Spinal cord (tissue), 10 donors: ENCODE data around the gene UCKL1. TPM values are rescaled to one million over a fixed set of nuclear protein-coding genes. Genes with fewer than 3 reads are reported as not detected.

Experiments
- DNase-seq, 6 donors: peaks; one replicate each; pipeline versions ENCODE4 v3.0.0 to v3.0.0-alpha.2; 2013 to 2015; ENCODE audit warnings: low spot score in 6 of 6, low read depth in 4 of 6
- H3K27ac ChIP-seq: one replicate; pipeline ENCODE4 v1.5.1; 2013; ENCODE audit warnings: low read depth, low read length, control low read depth
- H3K27me3 ChIP-seq: one replicate; pipeline ENCODE4 v1.6.1; 2013; ENCODE audit warnings: low read length; ENCODE audit not compliant: control insufficient read depth, insufficient read depth
- H3K36me3 ChIP-seq: one replicate; pipeline ENCODE4 v1.6.1; 2013; ENCODE audit warnings: low read length; ENCODE audit not compliant: control insufficient read depth, insufficient read depth
- H3K4me1 ChIP-seq: one replicate; pipeline ENCODE4 v1.6.1; 2013; ENCODE audit warnings: low read length; ENCODE audit not compliant: control insufficient read depth, insufficient read depth
- H3K4me3 ChIP-seq: one replicate; pipeline ENCODE4 v1.5.1; 2013; ENCODE audit warnings: low read depth, low read length, control low read depth
- H3K9me3 ChIP-seq: one replicate; pipeline ENCODE4 v1.6.1; 2013; ENCODE audit warnings: low read length; ENCODE audit not compliant: control insufficient read depth, insufficient read depth
- WGBS: methylation state at CpG from one replicate; pipeline ENCODE4 v1.1.5; 2013; ENCODE audit warnings: missing lambda C conversion rate; ENCODE audit not compliant: insufficient coverage; 5-methylcytosine and 5-hydroxymethylcytosine counted together
- polyA plus RNA-seq, 2 donors: library from polyadenylated mRNA; unstranded; fragments of 120-200 nt; gene quantifications; one replicate each; pipeline ENCODE4 v1.2.1, GENCODE V29; 2013; ENCODE audit not compliant: insufficient read length in 2 of 2
- total RNA-seq, 2 donors: library from RNA; depleted of rRNA in 1 of 2; stranded (reverse); fragments of 120-200 nt in 1 of 2; fragments of >200 nt in 1 of 2; gene quantifications; one replicate each; pipeline versions ENCODE4 v1.2.3 to v1.2.4, GENCODE V29; 2013 to 2014
- donor health status: healthy.

UCKL1 gene
- total and polyA plus RNA-seq, 4 donors, result 14.1 to 83.7 (median 44.2) TPM

- Histone ChIP-seq H3K27ac (no peak overlapping the region), H3K36me3 (peaks cover 83% of the 10 kb centered on the region), H3K4me3 (no peak overlapping the region), H3K9me3 (no peaks in the 10 kb centered on the region), H3K27me3 (no peaks in the 10 kb centered on the region), H3K4me1 (peaks cover 33% of the 10 kb centered on the region)
- no peak for DNase-seq
- WGBS, result 95% methylated on average over 2 of the region's 3 CpGs
These were observed 12.5 kb downstream of the UCKL1 start for GRCh38 chr20:63943808-63944077.

DNA sequence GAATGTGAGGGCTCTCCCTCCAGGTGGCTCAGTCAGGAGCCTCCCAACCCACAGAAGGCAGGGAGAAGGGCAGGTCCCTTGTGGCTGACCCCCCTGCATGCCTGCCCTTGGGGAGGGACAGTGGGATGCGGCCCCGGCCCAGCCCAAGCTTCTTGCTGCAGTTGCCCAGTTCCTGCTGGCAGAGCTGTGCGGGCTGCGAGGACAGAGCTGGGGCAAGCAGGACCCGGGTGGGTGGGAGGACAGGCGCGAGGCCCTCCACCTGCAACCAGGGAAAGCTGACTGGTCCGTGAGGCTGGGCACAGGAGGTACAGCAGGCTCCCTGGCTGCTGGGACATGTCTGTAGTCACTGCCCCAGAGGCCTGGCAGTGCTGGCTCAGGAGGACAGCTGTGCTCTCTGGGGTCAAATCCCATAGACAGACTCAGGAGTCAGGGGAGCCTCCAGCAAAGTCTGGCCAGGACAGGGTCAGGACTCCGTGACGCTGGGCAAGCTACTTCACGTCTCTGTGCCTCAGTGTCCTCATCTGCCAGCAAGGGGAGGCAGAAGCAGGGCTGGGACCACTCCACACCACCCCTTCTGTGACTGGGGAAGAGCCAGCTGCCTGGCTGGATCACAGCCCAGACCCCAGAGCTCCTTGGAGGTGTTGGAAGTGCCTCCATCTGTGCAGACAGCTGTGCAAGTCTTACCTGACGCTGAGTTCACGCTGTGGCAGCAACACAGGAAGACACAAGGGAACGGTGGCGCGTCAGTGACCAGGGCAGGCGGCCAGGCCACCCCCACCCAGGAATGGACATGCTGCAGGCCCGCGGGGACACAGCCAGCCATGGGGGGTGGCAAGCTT is 13.0 kb downstream of the UCKL1 start:
- H3K27me3 ChIP-seq, result no peaks in the 10 kb centered on the region
- peaks cover 87% of the 10 kb centered on the region for H3K36me3 ChIP-seq
- DNase-seq, result peak in 2 of 6 donors; percentile 21 to 40
- H3K4me1 ChIP-seq, result peaks cover 27% of the 10 kb centered on the region
- WGBS, result 82% methylated on average over 19 of the region's 19 CpGs
- no peaks in the 10 kb centered on the region for H3K9me3 ChIP-seq
- H3K27ac ChIP-seq, result no peak overlapping the region
- no peak overlapping the region for H3K4me3 ChIP-seq

- H3K27me3 ChIP-seq, result no peaks in the 10 kb centered on the region
- H3K27ac ChIP-seq, result peak overlapping the region; percentile 40
- peaks cover 89% of the 10 kb centered on the region for H3K36me3 ChIP-seq
- no peak for DNase-seq
- H3K4me3 ChIP-seq, result no peak overlapping the region
- peaks cover 19% of the 10 kb centered on the region for H3K4me1 ChIP-seq
- H3K9me3 ChIP-seq, result no peaks in the 10 kb centered on the region
- 49% methylated on average over 22 of the region's 30 CpGs for whole genome bisulfite sequencing
These were observed 13.8 kb downstream of the UCKL1 start for GRCh38 chr20:63942250-63942951.

- Histone ChIP-seq H3K4me3 (no peak overlapping the region), H3K27ac (no peak overlapping the region), H3K27me3 (no peaks in the 10 kb centered on the region), H3K4me1 (peaks cover 11% of the 10 kb centered on the region), H3K9me3 (no peaks in the 10 kb centered on the region), H3K36me3 (peaks cover 88% of the 10 kb centered on the region)
- 64% methylated on average over 29 of the region's 39 CpGs for whole genome bisulfite sequencing
- no peak for DNase-seq
These were observed 14.7 kb downstream of the UCKL1 start for GRCh38 chr20:63941282-63942081.

GRCh38 chr20:63940472-63941266 is 15.5 kb downstream of the UCKL1 start:
- Histone ChIP-seq H3K36me3 (peaks cover 88% of the 10 kb centered on the region), H3K9me3 (no peaks in the 10 kb centered on the region), H3K27ac (no peak overlapping the region), H3K4me3 (no peak overlapping the region), H3K27me3 (no peaks in the 10 kb centered on the region), H3K4me1 (peaks cover 10% of the 10 kb centered on the region)
- no peak for DNase-seq
- WGBS, result 84% methylated on average over 53 of the region's 58 CpGs

DNA sequence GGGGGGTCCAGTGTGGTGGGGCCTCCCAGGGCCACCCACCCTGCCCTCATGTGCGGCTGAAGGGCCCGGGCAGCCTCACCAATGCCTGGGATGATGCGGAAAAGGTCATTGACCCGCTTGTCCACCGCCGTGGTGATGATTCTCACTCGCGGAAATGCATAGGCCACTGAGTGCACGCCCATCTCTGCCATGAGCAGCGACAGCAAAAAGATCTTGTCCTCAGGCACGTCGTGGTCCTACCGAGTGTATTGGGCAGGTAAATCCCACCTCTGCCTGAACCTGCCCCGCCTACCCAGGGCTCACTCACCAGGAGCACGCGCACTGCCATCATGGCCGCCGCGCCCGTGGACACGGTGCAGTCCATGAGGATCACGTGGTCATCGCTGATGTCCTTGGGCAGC is 16.1 kb downstream of the UCKL1 start:
- H3K4me1 ChIP-seq, result peaks cover 10% of the 10 kb centered on the region
- no peak overlapping the region for H3K27ac ChIP-seq
- DNase-seq, result no peak
- WGBS, result 82% methylated on average over 22 of the region's 23 CpGs
- peaks cover 88% of the 10 kb centered on the region for H3K36me3 ChIP-seq
- H3K27me3 ChIP-seq, result no peaks in the 10 kb centered on the region
- H3K4me3 ChIP-seq, result no peak overlapping the region
- no peaks in the 10 kb centered on the region for H3K9me3 ChIP-seq

DNA sequence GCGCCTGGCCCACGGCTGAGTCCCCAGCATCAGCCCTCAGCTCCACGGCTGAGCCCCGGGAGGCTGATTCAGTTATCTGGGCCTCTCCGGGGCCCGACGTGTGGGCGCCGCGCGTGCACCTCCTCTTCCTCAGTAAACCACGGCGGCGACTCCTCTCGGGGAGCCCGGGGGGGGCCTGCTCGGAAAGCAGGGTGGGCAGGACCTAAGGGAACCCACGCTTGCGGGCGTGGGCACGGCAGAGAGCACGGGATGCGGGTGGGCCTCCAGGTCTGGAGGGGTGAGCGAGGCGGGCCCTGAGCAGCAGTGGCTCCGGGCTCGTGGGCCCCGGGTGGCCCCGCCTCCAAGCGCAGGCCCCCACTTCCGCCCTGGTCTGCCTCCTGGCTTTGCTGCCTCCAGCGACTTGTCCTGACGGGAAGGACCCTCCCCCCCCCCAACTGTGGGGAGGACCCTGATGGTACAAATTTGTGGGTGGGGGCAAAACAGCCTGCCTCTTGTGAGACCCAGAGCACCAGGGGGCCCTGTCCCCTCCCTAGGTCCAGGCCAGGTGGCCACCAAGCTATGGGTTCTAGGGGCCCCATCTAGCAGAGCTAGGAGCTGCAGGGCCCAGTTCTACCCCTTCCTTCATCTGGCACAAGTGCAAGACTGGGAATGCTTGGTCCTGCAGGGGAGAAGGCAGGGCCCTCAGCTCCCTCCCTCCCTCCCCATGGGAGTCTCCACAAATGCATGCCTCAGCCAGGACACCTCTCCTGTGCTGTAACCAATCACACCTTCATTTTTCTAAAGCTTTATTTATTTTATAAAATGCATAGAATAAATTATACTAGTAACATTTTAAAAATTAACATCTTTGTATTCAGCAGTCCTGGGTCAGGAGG is 16.9 kb downstream of the UCKL1 start:
- H3K27ac ChIP-seq, result no peak overlapping the region
- H3K9me3 ChIP-seq, result no peaks in the 10 kb centered on the region
- H3K4me1 ChIP-seq, result peaks cover 10% of the 10 kb centered on the region
- no peak for DNase-seq
- H3K36me3 ChIP-seq, result peaks cover 88% of the 10 kb centered on the region
- 79% methylated on average over 27 of the region's 33 CpGs for WGBS
- H3K27me3 ChIP-seq, result no peaks in the 10 kb centered on the region
- no peak overlapping the region for H3K4me3 ChIP-seq

DNA sequence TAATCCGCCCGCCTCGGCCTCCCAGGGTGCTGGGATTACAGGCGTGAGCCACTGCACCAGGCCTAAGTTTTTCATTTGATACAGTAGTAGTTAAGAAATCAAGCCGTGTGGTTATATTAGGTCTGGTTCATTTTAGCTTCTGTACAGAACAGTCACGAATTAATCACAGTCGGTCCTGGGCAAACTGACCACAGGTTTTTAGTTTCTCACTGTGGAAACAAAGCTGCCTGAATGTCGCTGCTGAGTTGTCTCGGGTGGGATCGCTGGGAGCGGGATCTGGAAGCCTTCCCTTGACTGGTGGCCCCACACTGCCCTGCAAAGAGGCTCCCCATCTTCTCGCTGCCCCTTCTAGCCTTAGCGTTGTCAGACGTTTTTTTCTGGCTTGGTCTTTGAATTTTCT is 18.6 kb downstream of the UCKL1 start:
- Histone ChIP-seq H3K4me1 (peaks cover under 1% of the 10 kb centered on the region), H3K27me3 (no peaks in the 10 kb centered on the region), H3K9me3 (no peaks in the 10 kb centered on the region), H3K36me3 (peaks cover 85% of the 10 kb centered on the region), H3K4me3 (no peak overlapping the region), H3K27ac (no peak overlapping the region)
- DNase-seq, result no peak
- WGBS, result 90% methylated on average over 12 of the region's 14 CpGs
